ENCODE results near the gene TYK2.
A peak's percentile ranks its signal among the peaks of the same experiment; 100 is the strongest.
"Not testable (repeated sequence)": the region's sequence is repeated elsewhere in the genome, so short reads cannot be mapped to it uniquely, and the experiment has no call there.

TYK2 gene

DNA sequence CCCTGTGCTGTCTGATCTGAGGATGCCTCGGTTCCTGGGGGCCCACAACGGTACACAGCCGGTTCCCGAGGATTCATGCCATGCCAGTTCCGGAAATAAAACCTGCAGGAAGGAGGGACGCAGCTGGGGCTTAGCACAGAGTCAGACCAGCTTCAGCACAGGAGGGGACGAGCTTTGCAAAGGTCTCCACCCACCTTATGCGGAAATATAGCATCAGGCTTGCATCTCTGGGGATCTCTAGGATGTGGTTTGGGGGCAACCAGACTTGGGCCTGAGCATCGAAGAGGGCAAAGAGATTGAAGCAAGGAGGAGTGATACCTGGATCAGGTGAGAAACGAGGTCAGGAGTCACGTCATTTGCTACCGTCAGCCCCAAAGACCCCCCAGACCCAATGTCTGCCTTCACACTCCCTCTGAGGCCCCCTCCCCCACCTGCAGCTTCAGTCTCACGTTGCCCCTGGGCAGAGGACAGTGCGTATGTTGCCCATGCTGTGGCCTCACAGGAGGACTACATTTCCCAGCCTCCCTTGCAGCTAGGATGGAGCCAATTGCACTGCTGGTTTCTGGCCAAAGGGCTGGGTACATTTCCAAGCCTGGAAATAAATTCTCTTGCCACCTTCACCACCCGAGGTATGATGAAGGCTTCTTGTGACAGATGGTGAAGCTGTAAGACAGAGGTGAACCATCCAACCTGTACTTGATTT, 12.1 kb downstream of the TYK2 start:
- no peak for DNase-seq

DNA sequence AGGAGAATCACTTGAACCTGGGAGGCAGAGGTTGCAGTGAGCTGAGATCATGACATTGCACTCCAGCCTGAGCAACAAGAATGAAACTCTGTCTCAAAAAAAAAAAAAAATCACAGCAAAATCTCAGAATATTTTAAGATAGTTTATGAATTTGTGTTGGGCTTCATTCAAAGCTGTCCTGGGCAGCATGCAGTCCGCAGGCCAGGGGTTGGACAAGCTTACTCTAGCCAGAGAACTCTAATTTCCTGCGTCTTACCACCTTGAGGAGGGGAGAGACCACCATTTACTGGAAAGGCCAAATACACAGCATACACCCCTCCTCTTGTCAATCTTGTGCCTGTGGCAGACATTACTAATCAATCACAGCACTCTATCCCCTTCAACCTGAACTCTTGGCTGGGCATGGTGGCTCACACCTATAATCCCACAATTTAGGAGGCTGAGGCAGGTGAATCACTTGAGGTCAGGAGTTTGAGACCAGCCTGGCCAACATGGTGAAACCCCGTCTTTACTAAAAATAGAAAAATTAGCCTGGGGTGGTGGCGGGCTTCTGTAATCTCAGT, 13.3 kb downstream of the TYK2 start:
- not testable (repeated sequence) for DNase-seq

DNA sequence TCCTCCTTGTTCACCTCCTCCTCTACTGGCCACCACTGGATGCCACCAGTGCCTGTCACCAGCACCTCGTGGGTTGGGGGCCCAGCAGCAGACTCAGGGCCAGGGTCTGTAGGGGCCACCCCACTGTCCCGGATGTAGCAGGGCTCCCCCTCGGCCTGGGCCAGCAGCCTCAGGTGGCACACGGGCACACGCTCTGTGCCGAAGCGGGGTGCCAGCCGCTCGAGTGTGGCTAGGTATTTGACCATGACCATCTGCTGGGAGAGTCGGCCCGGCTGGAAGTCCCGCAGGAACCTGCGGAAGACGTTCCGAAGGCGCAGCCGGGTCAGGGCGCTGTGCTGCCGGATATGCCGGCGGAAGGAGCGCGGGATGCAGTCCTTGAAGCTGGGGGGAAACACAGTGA, 14.9 kb downstream of the TYK2 start:
- DNase-seq, result no peak

DNA sequence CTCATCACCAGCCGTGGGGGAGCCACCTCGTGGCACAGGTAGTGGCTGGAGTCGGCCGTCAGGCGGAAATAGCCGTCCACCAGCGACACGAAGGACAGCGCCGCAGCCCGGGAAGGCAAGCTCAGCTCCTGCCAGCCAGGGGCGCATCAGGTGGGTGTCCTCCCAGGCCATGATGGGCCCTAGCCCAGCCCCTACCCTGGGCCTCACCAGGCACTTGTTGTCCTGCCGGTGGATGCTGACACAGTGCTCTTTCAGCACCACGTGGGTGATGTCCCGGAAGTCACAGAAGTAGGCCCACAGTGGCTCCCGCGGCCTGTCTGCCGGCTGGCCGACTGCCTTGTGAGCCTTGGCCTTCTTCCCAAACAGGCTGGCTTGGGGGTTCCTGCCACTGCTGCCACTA, 15.7 kb downstream of the TYK2 start:
- DNase-seq, result no peak

DNA sequence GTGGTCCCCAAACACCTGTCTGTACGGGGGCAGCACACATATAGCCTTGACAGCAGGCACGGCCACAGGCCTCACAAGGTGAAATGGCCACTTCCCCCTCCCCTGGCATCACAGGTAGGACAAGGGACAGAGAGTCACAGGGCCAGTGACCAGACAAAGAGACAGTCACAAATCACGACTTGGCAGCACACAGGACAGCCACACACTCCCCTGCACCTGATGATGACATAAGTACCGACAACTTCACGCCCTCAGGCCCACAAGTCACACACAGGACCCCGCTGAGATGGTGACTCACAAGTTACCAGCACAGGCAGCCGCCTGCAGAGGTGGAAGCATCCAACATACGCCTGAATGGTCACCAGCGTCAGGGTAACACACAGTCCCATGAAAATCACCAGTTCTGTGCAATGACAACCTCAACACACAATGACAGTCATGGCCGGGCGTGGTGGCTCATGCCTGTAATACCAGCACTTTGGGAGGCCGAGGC, 16.5 kb downstream of the TYK2 start:
- DNase-seq, result no peak

DNA sequence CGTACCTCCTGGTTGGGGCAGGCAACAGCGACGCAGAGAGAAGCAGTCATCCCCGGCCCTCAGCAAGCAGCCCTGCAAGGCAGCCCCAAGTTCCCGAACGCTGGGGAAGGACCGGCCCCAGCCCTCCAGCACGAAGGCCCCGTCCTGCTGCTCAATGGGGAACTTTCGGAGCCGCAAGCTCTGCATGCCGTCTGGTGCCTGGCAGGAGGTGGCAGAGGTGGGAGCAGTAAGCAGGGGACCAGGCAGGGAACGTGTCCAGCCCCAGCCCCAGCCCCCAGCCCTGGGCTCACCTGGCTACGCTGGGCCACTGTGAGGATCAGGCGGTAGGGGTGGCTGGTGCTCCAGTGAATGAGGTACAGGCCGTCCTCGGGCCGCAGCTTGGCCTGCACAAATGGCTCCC, 18.1 kb downstream of the TYK2 start:
- DNase-seq, result no peak

DNA sequence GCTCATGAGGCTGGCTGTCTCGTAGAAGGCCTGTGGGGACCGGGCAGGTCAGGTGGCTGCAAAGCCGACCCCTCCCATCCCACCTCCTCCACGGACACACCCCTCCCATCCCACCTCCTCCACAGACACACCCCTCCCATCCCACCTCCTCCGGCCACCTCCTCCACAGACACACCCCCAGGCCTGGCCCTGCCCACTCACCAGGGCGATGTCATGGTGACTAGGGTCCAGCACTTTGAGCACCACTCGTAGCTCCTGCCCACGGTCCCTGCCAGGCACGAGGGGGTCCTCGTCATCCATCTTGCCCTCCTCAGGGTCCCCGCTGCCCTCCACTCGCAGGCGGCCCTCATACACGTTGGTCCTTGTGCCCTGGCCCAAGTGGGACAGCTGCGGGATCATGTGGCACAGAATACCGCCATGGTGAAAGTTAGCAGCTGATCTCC, 18.8 kb downstream of the TYK2 start:
- no peak for DNase-seq

DNA sequence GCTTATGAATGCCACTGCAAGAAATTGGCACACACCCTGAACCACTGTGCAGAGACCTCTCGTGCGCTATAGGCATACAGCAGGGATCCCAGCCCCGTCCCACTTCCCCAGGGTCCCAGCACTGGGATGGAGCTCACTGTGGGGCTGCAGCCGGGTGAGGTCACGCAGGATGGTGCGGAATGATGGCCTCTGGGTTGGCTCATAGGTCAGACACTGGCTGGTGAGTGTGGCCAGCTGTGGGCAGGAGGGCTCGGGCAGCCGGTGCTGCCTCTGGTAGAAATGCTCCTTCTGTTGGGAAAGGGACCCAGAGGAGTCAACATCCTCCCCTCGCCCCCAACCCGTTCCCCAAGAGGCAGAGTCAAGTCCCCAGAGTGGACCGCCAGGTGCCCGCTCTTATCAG, 23.9 kb downstream of the TYK2 start:
- DNase-seq, result no peak

DNA sequence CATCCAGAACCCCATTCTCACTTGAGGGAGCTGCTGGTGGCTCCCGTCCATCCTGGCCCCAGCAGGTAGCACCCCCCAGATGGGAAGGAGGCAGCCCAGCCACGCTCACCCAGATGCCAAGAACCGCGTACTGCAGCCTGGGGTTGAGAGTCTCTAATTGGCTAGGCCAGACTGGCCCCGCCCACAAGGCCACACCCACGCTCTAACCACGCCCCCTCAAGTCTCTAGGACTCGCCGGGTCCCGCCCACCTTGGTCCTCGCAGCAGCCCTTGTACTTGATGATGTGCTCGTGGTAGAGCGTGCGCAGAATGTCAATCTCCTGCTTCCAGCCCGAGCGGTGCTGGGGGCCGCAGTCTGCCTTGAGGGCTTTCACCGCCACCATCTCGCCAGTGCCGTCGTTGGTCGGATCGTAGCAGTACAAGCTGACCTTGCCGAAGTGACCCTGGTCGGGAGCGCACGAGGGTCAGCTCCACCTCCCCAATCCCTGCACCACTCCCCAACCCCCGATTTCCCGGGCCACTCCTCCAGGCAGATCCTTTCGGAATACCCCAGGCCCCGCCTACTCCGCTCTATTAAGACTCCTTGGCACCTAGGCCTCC, 26.5 kb downstream of the TYK2 start:
- DNase-seq, result no peak

DNA sequence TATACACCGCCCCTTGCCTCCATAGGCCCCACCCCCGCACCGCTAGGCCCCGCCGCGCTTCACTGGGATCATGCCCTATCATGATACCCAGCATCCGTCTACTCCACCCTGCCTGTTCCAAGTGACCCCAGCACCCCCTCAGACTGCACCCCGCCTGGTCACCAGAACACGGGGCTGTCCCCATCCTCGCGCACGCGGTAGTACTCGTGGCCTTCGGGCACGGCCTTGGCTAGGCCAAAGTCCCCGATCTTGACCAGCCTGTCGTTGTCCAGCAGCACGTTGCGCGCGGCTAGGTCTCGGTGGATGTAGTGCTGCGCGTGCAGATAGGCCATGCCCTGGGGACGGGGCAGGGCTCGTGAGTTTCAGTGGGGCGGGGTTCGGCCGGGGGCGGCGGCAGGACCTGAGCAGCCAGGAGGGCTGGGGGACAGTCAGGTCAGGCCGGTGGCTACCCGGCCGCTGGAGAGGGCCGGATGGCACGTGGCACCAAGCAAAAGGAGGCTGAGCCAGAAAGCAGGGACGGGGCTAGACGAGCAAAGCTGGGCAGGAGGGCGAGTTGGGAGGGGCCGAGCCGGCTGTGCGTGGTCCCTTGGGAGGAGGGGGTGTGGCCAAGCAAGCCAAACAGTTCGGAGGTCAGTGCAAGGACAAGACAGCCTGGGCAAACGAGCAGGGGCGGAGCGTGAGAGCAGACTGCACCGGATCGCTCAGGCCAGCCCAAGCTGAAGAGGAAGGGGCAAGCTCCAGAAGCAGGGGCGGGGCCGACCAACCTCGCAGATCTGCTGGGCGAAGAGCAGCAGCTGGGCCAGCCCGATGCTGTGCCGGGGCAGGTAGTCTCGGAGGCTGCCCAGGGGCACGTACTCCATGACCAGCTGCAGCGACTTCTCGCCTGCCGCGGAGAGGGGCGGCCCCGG, 27.4 kb downstream of the TYK2 start:
- DNase-seq, result no peak

DNA sequence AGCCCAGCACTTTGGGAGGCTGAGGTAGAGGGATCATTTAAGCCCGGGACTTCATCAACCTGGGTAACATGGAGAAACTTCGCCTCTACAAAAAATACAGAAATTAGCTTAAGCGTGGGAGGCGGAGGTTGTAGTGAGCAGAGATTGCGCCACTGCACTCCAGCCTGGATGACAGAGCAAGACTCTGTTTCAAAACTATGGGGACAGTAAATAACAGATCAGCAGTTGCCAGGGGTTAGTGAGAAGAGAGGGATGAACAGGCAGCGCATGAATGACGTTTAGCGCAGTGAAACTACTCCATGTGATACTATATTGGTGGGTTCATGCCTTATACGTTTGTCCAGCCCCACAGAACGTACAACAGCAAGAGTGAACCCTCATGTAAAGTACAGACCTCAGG, 33.9 kb downstream of the TYK2 start:
- peak; percentile 94 for DNase-seq

DNA sequence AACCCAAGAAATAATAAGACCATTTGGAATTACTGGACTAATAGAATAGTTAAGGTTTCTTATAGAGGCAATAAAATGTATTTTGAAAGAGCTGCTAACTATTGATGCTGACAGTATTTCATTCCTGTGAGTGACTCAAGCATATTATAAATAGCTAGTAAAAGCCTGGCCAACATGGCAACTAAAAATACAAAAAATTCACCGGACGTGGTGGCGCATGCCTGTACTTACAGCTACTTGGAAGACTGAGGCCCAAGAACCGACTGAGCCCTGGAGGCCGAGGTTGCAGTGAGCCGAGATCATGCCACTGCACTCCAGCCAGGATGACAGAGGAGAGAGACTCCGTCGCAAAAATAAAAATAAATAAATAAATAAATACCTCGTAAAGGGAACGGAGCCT, 35.6 kb downstream of the TYK2 start:
- DNase-seq, result no peak

DNA sequence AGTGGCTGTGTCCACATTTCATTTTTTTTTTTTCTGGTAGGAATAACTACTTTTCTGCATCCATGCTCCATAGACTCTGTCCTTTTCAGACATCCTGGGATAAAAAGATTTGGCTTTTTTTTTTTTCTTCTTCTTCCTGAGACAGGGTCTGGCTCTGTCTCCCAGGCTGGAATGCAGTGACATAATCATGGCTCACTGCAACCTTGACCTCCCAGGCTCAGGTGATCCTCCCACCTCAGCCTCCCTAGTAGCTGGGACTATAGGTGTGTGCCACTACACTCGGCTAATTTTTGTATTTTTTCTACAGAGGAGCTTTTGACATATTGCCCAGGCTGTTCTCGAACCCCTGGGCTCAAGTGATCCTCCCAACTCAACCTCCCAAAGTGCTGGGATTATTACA, 36.9 kb downstream of the TYK2 start:
- DNase-seq, result no peak

DNA sequence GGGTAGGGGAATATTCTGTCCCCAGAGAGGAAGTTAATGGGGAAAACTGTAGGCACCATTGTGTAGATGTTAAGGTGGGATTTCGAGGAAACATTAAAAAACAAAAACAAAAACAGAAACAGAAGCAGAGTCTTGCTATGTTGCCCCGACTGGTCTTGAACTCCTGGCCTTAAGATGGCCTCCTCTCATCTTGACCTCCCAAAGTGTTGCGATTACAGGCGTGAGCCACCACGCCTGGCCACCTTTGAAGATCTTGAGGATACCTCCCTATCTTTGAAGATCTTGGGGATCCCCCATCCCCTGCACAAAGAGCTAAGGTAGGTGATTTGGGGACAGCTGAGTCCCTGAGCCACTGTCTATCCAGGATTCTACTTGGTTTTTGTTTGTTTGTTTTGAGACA, 40.4 kb downstream of the TYK2 start:
- DNase-seq, result no peak

DNA sequence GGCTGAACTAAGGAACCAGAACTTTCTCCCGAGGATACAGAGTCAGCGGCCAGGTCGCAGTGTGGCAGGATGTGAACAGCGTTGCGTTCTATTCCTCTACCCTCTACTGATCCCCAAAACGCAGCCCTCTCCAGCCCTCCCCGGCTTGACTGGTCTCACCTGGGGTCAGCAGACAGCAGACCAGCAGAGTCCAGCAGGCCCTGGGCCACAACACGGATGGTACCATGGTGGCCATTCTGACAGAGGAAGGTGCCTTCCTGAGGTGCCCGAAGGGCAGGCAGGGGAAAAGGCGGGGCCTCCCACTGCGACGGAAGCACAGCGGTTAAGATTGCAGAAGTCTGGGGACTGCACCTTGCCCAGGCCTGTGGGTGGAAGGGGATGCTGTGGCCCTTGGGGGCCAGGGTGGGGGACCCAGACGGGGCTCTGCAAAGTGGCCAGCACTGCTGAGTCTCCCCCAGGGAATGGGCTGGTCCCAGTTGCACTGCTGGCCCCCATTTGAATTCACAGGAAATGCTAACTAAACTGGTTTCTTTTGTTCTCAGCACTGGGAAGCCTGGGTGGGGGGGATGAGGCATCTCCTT, 40.9 kb downstream of the TYK2 start, which contains the start of gene ICAM3:
Gene ICAM3 (minus strand): TSS at position 245 of the 581 bp plus-strand sequence. CDS start 10 bp downstream, at position 235.
- DNase-seq, result peak; percentile 71

DNA sequence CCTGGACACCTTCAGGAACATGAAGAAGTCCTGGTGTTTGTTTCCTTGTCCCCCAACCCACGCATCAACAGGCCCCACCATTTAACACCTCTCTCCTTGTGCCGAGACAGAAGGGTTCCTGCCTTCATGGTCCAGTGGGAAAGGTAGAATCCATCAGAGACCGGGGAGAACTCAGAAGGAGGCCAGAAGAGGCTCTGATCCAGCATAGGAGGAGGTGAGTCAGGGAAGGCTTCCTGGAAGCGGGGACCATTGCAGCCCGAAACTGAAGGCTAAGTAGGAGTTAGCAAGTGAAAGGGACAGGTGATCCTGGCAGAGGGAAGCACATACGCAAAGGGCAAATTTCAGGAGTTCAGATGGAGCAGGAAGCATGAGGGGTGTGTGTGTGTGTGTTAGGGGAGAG, 41.4 kb downstream of the TYK2 start:
- no peak for DNase-seq

DNA sequence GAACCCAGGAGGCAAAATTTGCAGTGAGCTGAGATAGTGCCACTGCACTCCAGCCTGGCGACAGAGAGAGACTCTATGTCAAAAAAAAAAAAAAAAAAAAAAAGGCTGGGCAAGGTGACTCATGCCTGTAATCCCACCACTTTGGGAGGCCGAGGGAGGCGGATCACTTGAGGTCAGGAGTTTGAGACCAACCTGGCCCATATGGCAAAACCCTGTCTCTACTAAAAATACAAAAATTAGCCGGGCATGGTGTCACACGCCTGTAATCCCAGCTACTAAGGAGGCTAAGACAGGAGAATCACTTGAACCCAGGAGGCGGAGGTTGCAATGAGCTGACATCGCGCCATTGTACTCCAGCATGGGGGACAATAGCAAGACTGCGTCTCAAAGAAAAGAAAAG, 43.6 kb downstream of the TYK2 start:
- peak; percentile 51 for DNase-seq

DNA sequence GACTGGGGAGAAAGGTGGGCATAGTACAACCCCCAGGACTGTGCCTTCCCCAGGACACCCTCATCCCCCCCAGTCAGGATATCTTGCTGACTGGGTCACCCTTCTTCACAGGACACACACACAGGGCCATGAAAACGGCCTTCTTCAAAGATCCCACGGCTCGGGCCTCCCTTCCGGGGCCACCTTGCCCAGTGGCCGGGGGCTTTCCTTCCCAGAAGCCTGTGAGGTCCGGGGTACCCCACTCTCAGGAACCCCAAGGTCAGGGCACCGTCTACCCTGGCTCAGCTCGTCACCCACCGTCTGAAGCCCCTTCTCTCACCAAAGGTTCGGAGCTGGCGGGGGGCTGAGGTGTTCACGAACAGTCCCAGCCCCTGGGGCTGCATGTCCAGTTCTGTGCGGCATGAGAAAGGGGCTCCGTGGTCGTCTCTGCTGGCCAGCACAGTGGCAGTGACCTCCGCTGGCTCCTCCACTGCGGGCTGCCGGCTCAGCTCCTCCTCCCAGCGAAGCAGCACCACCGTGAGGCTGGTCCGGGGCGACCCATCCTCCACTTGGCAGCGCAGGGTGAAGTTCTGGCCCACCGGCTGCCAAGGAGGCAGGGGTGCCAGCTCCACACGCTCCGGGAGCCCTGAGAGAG, 44.9 kb downstream of the TYK2 start:
- no peak for DNase-seq

DNA sequence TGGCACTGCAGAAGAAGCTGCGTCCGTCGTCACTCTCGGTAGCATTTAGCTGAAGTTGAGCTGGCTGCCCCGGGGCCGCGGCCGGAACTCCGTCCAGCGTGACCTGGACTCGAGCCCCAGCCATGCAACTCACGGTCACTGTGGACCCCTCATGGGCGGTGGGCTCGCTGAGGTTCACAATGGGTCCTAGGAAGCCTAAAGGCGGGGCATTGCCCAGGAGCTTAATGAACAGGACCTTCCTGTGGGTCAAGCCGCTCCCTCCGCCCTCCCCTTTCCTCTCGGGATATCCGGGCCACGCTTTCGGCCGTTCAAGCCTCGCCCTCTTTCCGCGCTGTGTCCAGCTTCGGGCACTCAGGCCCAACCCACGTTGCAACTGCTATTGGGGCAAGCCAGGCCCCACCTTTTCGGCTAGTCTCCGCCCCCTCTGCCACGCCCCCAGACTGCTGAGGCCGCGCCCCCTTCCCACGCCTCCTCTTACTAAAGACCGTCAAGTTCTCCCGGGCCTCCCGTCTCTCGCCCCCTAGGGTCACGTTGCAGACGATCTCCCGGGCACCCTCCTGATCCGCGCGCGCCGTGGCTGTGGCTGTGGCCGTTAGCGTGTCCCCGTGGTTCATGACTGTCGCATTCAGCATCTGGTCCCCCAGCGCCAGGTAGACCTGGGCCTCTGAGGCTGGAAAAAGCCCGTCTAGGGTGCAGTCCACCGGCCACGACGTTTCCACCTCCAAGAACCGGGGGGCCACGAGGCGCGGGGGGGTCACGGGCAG, 45.6 kb downstream of the TYK2 start:
- peak; percentile 94 for DNase-seq

DNA sequence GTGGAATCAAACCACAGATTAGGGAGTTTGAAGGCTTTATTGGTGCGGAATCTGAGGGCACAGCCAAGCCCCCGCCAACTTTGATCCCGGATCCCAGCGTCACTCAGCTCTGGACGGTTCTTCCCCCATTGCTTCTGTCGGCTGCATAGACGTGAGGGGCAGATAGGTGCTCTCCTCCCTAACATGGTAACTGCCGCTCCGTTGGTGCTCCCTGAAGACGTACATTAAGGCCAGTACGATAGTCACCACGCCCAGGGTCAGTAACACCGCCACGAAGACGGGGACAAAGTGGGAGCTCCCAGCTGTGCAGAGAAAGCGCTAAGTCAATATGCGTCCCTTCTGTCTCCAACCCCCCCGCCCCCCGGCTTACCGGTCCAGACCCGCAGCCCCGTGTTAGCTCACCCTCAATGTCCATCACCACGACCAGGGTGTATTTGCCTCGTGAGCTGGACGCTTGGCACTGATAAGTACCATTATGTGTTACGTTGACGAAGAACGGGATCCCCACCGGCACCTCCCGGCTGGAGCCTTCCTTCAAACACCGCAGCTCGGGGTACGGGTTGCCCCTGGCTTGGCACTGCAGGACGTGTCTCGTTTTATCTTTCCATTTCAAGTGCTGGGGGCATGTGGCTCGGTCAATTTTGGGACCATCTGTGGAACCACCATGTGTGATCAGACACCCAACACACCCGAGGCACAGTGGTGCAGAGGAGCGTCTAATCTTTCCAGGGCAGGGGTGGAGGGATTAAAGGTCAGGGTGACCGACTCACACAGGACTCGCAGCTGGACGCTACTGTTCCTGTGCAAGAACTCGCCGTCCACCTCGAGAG, 46.4 kb downstream of the TYK2 start:
- DNase-seq, result no peak
